Gastroesophageal sphincter (tissue), 4 donors: Measurements from ENCODE around the gene EPS8L3. TPM values are rescaled to one million over a fixed set of nuclear protein-coding genes. Genes with fewer than 3 reads are reported as not detected.
"Not testable (repeated sequence)": the region's sequence is repeated elsewhere in the genome, so short reads cannot be mapped to it uniquely, and the experiment has no call there.

ENCODE experiments used
- ATAC-seq: fragments of 150-250 bp; one replicate; pipeline ENCODE4 v1.9.1; 2016; ENCODE audit warnings: mild to moderate bottlenecking, moderate library complexity
- H3K27ac ChIP-seq, 4 donors: fragments of 200-600 bp; sonication (generic) in 3 of 4; 1 replicate in 3 of 4; 2 replicates in 1 of 4; pipeline ENCODE4 v1.5.1; 2016 to 2019
- H3K27me3 ChIP-seq: fragments of 200-600 bp; sonication (generic); one replicate; pipeline ENCODE4 v1.5.1; 2019
- H3K36me3 ChIP-seq, 2 donors: fragments of 200-600 bp; sonication (generic); one replicate each; pipeline ENCODE4 v1.5.1; 2019; ENCODE audit warnings: control low read depth in 1 of 2
- H3K4me1 ChIP-seq, 3 donors: fragments of 200-600 bp; sonication (generic); 1 replicate in 2 of 3; 2 replicates in 1 of 3; pipeline ENCODE4 v1.5.1; 2016 to 2019; ENCODE audit warnings: control low read depth in 2 of 3
- H3K4me3 ChIP-seq, 2 donors: fragments of 200-600 bp; sonication (generic); one replicate each; pipeline ENCODE4 v1.5.1; 2019; ENCODE audit warnings: mild to moderate bottlenecking in 1 of 2, moderate library complexity in 1 of 2
- H3K9me3 ChIP-seq, 3 donors: fragments of 200-600 bp; sonication (generic); one replicate each; pipeline ENCODE4 v1.5.1; 2017 to 2019; ENCODE audit warnings: control low read depth in 2 of 3
- EP300 ChIP-seq: sonication (generic); formaldehyde crosslinking; IDR thresholded peaks from one replicate; pipeline ENCODE4 v1.6.1; 2017; ENCODE audit warnings: antibody characterized with exemption, mild to moderate bottlenecking
- POLR2A ChIP-seq, 2 donors: fragments of 450-650 bp; IDR thresholded peaks; one replicate each; pipeline ENCODE4 v1.6.1; 2017; ENCODE audit warnings: antibody characterized with exemption in 2 of 2, mild to moderate bottlenecking in 2 of 2, moderate library complexity in 1 of 2
- POLR2AphosphoS5 ChIP-seq: sonication (generic); formaldehyde crosslinking; IDR thresholded peaks from one replicate; pipeline ENCODE4 v1.6.1; 2017; ENCODE audit warnings: antibody characterized with exemption
- WGBS, 2 donors: methylation state at CpG; one replicate each; pipeline ENCODE4 v1.1.5; 2018; ENCODE audit warnings: low coverage in 1 of 2; 5-methylcytosine and 5-hydroxymethylcytosine counted together
- total RNA-seq, 4 donors: library from RNA; depleted of rRNA; stranded (reverse); fragments of >200 nt; gene quantifications; one replicate each; pipeline ENCODE4 v1.1.0, GENCODE V29; 2016
- TF ChIP-seq, protein P1 (sequence below), 4 experiments: fragments of 200-600 bp in 2 of 4; fragments of 450-650 bp in 2 of 4; sonication (generic) in 1 of 4; IDR thresholded peaks; one replicate each; pipeline ENCODE4 v1.5.1; 2017 to 2019; ENCODE audit warnings: antibody characterized with exemption in 4 of 4, mild to moderate bottlenecking in 2 of 4, moderate library complexity in 2 of 4

Gene EPS8L3
- total RNA-seq, 4 donors from 2014 or later, result 0.12 TPM; not detected in 3

DNA sequence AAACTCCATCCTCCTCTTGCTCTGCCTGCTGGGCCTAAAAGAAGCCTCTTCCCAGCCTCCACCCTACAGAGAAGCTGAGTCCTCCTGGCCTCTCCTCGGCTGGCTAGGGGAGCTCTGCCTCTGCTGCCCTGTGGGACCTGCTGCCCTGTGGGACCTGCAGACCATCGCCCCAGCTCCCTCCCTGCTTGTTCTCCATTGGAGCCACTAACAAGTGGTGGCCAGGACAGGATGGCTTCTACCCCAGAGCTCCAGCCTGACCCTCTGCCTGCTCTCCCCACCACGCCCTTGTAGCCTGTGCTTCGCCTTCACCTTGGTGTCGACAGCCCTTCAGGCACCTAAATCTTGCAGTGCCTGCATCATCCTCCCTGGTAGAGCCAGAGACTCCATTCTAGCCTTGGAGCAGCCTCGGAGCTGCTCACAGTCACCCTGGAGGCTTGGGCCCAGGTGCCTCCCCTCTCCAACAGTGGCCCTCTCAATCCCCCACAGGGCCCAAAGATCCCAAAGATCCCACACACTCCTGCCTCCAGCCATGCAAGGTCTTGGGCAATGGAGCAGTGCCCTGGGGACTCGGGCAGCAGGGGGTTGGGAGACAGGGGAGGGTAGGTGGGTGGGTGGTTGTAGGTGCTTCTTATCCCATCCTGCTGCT, 3.0 kb downstream of the EPS8L3 start:
- H3K27ac ChIP-seq, result no peak overlapping the region
- H3K4me1 ChIP-seq, result no peaks in the 10 kb centered on the region
- no peaks in the 10 kb centered on the region for H3K27me3 ChIP-seq
- H3K4me3 ChIP-seq, result no peak overlapping the region
- 100% methylated on average over 1 to 2 of the region's 7 CpGs for WGBS, 2 donors
- TF ChIP-seq, protein P1, sequence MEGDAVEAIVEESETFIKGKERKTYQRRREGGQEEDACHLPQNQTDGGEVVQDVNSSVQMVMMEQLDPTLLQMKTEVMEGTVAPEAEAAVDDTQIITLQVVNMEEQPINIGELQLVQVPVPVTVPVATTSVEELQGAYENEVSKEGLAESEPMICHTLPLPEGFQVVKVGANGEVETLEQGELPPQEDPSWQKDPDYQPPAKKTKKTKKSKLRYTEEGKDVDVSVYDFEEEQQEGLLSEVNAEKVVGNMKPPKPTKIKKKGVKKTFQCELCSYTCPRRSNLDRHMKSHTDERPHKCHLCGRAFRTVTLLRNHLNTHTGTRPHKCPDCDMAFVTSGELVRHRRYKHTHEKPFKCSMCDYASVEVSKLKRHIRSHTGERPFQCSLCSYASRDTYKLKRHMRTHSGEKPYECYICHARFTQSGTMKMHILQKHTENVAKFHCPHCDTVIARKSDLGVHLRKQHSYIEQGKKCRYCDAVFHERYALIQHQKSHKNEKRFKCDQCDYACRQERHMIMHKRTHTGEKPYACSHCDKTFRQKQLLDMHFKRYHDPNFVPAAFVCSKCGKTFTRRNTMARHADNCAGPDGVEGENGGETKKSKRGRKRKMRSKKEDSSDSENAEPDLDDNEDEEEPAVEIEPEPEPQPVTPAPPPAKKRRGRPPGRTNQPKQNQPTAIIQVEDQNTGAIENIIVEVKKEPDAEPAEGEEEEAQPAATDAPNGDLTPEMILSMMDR (IDR thresholded peaks at IDR 0.05), result no peak
- no peak for TF ChIP-seq EP300
- TF ChIP-seq POLR2AphosphoS5, result no peak
- no peak for TF ChIP-seq POLR2A (IDR thresholded peaks at IDR 0.05)
- H3K9me3 ChIP-seq, result no peaks in the 10 kb centered on the region
- no peaks in the 10 kb centered on the region for H3K36me3 ChIP-seq
- no peak for ATAC-seq

DNA sequence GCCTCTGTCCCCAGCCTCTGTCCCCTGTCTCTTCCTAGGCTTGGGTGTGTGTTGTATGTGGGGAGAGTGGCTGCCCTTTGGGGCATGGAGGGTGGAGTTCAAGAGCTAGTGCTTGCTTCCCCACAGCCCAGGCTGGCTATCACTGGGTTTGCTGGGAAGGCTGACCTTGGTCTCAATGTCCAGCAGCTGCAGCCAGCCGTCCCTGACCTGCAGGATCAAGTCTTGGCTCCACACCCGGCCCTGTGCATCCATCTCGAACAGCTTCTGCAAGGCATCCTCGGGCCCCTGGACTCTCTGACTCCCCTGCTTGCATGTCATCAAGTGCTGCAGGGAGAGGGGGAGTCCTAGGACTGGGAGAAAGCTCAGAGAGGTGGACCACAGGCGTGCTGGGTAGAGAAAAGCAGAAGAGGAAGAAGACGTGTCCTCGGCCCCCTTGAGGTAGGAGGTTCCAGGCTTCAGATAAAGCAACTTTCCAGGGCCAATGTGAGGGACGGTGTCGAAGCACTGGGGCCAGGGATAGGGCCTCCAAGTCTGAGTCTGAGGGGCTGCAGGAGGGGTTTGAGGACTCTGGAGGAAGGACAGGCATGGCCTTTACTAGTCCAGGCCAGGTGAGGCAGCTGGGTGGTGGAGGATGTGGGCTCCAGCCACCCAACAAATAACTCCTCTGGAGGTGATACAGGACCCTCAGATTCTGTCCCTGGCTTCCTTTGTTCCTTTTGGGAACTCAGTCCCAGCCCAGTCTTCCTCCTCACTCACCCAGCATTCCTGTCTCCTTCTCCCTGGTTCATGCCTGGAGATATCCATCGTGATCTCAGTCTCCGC, 4.0 kb downstream of the EPS8L3 start:
- Histone ChIP-seq H3K4me1 (no peaks in the 10 kb centered on the region), H3K4me3 (no peak overlapping the region), H3K9me3 (no peaks in the 10 kb centered on the region), H3K27ac (no peak overlapping the region), H3K36me3 (no peaks in the 10 kb centered on the region), H3K27me3 (no peaks in the 10 kb centered on the region)
- TF ChIP-seq, protein P1 (IDR thresholded peaks at IDR 0.05), result no peak
- TF ChIP-seq POLR2A (IDR thresholded peaks at IDR 0.05) (no peak), EP300 (no peak), POLR2AphosphoS5 (no peak)
- 86 to 94% methylated on average over 5 to 6 of the region's 11 CpGs for WGBS, 2 donors
- no peak for ATAC-seq

DNA sequence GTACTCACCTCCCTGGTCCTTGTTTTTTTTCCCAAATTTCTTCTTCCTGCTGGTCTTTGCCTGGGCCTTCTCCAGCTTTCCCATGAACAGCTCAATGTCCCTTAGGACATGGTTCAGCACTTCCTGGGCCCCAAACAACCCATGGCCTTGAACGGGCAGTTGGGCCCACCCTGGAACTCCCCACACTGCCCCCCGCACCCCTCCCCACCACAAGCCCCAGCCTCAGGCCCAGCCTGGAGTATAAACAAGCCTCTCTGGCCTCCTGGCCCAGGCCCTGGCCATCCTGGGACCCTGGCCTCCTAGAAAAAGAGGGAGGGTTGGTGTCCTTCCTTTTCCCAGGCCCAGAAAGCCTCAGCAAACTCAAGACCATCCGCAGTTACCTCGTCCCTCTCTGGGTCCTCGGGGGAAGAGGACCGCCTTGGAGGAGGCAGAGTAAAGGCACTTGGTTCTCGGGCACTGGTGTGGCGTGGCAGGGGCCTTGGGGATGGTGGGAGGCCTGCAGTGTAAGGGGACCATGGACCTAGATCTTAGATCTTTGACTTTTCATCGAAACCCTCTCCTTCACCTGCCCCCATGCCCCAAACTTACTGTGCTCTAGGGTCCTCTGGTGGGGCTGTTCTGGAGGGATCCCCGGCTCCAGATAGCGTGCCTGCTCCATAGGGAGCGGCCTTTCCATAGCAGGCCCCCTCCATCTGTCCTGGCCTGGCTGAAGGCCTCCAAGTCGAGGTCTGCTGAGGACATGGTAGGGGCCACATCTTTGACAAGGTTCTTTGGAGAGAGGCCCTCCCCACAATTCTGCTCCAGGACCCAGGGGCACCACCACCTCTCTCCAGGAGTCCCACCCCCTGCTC, 5.6 kb downstream of the EPS8L3 start:
- H3K27ac ChIP-seq, result no peak overlapping the region
- 100% methylated on average over 1 to 3 of the region's 13 CpGs for WGBS, 2 donors
- no peaks in the 10 kb centered on the region for H3K9me3 ChIP-seq
- H3K27me3 ChIP-seq, result no peaks in the 10 kb centered on the region
- H3K4me1 ChIP-seq, result no peaks in the 10 kb centered on the region
- H3K4me3 ChIP-seq, result no peak overlapping the region
- no peak for TF ChIP-seq POLR2A (IDR thresholded peaks at IDR 0.05)
- no peak for TF ChIP-seq POLR2AphosphoS5
- TF ChIP-seq, protein P1 (IDR thresholded peaks at IDR 0.05), result no peak
- no peak for TF ChIP-seq EP300
- no peaks in the 10 kb centered on the region for H3K36me3 ChIP-seq
- ATAC-seq, result no peak

DNA sequence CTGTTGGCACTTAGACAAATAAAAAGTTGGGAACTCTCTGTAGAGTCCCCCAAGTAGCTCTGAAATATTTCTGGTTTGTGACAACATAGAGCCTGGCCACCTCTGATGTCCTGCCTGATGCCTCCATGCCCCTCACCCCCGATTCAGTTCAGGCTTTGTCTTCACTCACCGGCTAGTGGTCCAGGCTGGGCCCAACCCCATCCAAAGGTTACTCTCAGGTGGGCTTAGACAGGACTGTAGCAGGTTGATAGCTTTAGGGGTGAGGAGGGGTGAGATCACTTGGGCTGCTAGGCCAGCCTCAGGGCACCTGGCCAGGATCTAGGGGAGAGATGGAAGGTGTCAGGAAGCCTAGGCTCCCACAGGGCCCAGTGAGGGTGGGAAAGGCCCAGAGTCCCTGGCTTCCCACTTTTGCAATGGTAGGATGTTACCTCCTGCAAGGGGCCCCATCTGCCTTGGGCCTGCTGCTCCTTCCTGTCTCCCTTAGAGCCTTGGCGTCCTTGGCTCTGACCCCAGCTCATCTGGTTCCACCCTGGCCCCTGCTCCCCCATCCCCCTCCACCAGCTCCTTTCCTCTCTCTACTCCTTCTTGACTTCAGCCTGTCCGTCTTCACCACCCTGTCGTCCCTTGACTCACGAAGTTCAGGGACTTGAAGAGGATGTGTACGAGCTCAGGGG, 6.7 kb downstream of the EPS8L3 start:
- WGBS, 2 donors, result 89% methylated on average over 5 of the region's 7 CpGs; no CpG with 5 or more reads in 1 of the 2 donors
- no peak overlapping the region for H3K4me3 ChIP-seq
- H3K9me3 ChIP-seq, result no peaks in the 10 kb centered on the region
- ATAC-seq, result no peak
- H3K27me3 ChIP-seq, result no peaks in the 10 kb centered on the region
- TF ChIP-seq, protein P1 (IDR thresholded peaks at IDR 0.05), result no peak
- no peak for TF ChIP-seq EP300
- TF ChIP-seq POLR2A (IDR thresholded peaks at IDR 0.05), result no peak
- TF ChIP-seq POLR2AphosphoS5, result no peak
- no peak overlapping the region for H3K27ac ChIP-seq
- H3K4me1 ChIP-seq, result no peaks in the 10 kb centered on the region
- H3K36me3 ChIP-seq, result no peaks in the 10 kb centered on the region

DNA sequence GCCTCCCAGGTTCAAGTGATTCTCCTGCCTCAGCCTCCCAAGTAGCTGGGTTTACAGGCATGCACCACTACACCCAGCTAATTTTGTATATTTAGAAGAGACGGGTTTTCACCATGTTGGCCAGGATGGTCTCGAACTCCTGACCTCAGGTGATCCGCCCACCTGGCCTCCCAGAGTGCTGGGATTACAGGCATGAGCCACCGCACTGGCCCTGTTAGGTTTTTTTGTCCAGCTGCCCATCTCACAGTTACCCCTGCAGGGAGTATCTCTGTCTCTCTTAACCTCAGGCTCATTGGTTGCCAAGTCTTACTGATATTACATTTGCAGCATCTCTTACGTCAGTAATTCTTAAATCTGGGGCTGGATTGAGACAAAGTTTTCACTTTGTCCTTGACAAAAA, 7.4 kb downstream of the EPS8L3 start:
- 78 to 88% methylated on average over 1 to 2 of the region's 5 CpGs for WGBS, 2 donors

More for the DNA sequence above, 7.4 kb downstream of the EPS8L3 start:
- not testable (repeated sequence) for ATAC-seq, H3K27me3 ChIP-seq, H3K27ac ChIP-seq, H3K9me3 ChIP-seq, H3K4me1 ChIP-seq, H3K36me3 ChIP-seq, H3K4me3 ChIP-seq
